ENCODE measurements around the gene ATP1A2. TPM values are rescaled to one million over a fixed set of nuclear protein-coding genes. Genes with fewer than 3 reads are reported as not detected.
"Not testable (repeated sequence)": the region's sequence is repeated elsewhere in the genome, so short reads cannot be mapped to it uniquely, and the experiment has no call there.

ATP1A2 gene
- total RNA-seq, 1 donor, result not detected

DNA sequence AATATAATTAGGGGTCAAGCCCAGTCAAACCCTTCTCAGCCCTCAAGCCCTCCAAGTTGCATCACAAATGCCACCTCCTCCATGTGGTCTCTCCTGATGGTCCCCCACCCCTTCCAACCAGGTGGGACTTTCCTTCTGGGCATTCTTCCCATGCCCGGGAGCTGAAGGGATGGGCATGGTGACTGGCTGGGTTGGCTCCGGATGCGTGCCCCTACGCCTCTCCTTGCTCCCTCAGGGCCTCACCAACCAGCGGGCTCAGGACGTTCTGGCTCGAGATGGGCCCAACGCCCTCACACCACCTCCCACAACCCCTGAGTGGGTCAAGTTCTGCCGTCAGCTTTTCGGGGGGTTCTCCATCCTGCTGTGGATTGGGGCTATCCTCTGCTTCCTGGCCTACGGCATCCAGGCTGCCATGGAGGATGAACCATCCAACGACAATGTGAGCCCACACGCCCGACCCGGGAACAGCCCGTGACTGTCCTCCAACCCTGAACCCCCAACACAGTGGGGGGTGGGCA is 7.5 kb downstream of the ATP1A2 start:
- DNase-seq (ENCODE audit: low read depth in 2 of 3, low spot score in 2 of 3), result no peak

DNA sequence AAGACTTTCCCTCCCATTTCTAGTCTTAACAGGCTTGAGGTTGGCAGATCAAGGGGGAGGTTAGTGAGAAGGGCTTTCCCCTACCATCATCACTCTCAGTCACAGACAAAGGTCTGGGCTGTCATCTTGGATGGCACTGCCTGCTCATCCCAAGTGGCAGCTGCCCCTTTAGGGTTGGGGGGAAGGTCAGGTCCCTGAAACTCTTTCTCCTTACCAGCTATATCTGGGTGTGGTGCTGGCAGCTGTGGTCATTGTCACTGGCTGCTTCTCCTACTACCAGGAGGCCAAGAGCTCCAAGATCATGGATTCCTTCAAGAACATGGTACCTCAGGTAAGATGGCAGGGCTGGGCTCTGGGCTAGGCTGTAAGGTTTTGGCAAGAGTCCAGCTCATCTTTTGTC is 8.2 kb downstream of the ATP1A2 start:
- no peak for DNase-seq (ENCODE audit: low read depth in 2 of 3, low spot score in 2 of 3)

DNA sequence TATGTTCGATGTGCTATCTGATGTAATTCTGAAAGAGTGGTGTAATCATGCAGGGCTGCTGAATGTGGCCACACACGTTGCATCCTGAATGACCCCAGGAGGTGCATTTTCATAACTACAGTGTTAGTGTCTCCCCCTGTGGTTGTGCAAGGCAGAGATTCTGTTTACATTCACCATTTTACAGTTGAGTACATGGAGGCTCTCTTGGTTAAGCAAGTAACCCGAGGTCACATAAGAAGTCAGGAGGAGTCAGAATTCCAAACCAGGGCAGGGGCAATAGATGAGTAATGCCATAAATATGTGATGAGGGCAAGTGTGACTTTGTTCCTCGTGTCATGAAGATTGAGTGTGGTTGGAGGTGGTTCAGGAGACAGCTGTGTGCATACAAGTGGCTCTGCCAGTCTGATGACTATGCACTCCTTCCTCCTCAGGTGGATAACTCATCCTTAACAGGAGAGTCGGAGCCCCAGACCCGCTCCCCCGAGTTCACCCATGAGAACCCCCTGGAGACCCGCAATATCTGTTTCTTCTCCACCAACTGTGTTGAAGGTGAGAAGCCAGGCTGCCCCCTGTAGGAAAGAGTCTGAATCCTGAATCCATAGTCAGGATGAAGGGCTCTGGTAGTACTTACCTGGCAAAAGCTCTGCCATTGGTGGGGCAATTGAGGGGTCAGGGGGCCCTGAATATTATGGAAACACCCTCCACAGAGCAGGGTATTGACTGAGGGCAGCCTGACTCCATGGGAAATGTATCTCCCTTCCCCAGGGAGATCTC is 9.3 kb downstream of the ATP1A2 start:
- DNase-seq (ENCODE audit: low read depth in 2 of 3, low spot score in 2 of 3), result no peak

DNA sequence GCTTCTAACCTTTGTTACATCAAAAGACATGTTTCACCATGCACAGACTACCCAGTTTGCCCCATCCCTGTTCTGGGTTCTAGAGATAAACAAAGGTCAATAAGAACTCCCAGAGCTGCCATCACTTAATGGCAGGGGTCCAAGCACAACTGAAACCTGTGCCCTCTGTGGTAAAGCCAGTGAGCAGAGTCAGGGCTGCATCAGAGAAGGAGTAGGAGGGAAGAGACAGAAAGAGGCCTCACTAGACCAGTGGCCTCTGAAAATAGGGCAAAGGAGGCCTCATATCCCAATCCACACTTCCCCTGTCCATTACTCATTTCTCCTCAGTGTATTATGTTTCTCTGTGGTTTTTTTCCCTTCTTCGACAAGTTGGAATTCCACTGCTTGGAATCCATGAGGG is 10.2 kb downstream of the ATP1A2 start:
- no peak for DNase-seq (ENCODE audit: low read depth in 2 of 3, low spot score in 2 of 3)

DNA sequence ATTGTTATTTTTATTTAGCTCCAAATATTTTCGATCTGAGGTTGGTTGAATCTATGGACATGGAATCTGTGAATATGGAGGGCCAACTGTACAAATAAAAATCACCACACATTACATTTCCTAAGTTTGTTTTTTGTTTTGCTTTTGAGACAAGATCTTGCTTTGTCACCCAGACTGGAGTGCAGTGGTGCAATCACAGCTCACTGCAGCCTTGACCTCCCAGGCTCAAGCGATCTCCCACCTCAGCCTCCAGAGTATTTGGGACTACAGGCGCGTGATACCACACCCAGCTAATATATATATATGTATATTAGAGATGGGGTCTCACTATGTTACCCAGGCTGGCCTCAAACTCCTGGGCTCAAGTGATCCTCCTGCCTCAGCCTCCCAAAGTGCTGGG is 10.8 kb downstream of the ATP1A2 start:
- DNase-seq (ENCODE audit: low read depth in 2 of 3, low spot score in 2 of 3), result not testable (repeated sequence)

DNA sequence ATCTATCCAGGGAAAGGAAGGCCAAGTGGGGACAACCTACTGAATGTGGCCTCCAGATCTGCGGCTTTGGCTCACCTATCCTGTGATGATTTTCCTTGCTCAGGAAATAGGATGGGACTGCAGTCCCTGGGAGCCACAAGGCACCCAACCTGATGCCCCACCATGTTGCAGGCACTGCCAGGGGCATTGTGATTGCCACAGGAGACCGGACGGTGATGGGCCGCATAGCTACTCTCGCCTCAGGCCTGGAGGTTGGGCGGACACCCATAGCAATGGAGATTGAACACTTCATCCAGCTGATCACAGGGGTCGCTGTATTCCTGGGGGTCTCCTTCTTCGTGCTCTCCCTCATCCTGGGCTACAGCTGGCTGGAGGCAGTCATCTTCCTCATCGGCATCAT is 11.8 kb downstream of the ATP1A2 start:
- DNase-seq (ENCODE audit: low read depth in 2 of 3, low spot score in 2 of 3), result no peak

DNA sequence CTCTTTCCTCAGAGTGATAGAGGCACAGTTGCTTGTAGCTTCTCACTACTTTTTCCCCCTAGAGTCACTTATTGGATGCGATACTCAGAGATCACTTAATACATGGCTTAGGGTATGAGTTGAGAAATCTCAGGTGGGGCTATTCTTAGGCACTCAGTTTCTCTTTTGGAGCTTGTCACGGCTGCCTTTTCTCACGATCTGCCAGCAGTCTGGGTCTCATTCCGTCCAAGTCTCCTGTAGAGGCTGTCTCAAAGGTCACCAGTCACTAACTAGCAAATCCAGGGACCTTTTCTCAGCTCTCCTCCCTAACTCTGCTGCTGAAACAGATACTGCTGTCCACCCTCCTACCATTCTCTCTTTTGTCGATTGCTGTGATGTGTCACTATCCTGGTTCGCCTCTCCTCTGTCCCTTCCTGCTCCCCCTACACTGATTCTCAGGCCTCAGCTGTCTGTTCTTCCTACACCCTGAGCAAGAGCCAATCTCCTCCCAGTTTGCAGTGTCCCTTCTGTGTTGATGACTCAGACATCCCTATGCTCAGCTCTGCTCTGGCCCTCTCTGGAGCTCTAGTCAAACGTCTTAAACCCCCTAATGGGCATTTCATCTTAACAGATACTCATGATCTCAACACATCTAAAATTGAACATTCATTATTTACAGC is 12.4 kb downstream of the ATP1A2 start:
- DNase-seq (ENCODE audit: low read depth in 2 of 3, low spot score in 2 of 3), result no peak

DNA sequence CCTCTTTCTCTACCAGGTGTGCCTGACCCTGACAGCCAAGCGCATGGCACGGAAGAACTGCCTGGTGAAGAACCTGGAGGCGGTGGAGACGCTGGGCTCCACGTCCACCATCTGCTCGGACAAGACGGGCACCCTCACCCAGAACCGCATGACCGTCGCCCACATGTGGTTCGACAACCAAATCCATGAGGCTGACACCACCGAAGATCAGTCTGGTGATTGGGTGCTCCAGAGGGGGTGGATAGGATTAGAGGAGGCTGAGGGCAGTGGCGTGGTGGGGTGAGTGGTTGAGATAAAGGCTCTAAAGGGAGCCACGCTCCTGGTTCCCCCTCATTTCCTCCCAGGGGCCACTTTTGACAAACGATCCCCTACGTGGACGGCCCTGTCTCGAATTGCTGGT is 13.1 kb downstream of the ATP1A2 start:
- no peak for DNase-seq (ENCODE audit: low read depth in 2 of 3, low spot score in 2 of 3)

DNA sequence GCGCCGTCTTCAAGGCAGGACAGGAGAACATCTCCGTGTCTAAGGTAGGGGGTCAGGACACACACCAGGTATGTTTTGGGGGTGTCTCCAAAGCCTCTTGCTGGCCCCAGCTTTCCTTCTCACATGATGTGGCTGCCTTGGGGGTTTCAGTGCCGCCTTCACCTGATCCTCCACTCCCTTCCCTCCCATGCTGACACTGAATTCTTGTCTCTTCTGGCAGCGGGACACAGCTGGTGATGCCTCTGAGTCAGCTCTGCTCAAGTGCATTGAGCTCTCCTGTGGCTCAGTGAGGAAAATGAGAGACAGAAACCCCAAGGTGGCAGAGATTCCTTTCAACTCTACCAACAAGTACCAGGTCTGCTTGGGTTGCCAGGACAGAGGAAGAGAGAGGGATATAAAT is 13.5 kb downstream of the ATP1A2 start:
- DNase-seq (ENCODE audit: low read depth in 2 of 3, low spot score in 2 of 3), result no peak

DNA sequence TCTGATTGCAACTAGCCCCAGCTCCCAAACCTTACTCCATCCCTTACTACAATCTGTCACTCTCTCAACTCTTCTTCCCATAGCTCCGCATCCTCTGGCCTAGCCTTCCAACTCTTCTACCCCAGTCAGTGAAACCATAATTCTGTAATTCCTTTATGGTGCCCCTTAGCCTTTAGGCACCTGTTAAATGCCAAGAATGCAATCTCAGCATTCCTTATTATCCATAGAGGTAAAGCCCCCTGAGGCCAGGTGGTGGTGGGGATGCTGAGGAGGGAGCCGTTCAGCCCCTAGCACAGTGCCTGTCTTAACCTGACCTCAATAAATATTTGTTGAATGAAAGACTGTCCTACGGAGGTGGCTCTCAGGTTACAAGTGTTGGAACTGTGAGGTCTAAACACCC is 14.0 kb downstream of the ATP1A2 start:
- DNase-seq (ENCODE audit: low read depth in 2 of 3, low spot score in 2 of 3), result no peak

DNA sequence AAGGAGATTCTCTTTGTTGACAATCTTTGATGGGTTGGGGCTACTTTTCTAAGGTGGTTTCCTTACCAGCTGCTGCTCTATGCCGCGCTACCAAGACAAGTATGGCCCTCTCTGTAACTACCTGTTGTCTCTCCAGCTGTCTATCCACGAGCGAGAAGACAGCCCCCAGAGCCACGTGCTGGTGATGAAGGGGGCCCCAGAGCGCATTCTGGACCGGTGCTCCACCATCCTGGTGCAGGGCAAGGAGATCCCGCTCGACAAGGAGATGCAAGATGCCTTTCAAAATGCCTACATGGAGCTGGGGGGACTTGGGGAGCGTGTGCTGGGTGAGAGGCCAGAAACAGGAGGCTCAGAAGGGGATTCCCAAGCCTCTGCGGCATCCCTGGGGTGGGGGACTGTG is 14.4 kb downstream of the ATP1A2 start:
- no peak for DNase-seq (ENCODE audit: low read depth in 2 of 3, low spot score in 2 of 3)

DNA sequence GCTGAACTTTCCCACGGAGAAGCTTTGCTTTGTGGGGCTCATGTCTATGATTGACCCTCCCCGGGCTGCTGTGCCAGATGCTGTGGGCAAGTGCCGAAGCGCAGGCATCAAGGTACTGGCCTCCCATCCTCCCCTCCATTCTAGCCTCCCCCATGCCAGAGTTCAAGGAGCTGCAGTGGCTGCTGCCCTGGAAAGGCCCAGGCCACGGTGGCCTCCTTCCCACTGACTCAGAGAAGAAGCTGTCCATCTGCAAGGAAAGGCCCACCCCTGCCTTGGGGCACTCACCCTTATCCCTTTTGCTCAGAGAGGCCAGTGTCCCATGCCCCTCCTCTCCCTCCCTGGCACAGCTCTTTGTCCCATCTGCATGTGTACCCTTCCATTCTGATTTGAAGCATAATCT is 14.9 kb downstream of the ATP1A2 start:
- DNase-seq (ENCODE audit: low read depth in 2 of 3, low spot score in 2 of 3), result no peak

DNA sequence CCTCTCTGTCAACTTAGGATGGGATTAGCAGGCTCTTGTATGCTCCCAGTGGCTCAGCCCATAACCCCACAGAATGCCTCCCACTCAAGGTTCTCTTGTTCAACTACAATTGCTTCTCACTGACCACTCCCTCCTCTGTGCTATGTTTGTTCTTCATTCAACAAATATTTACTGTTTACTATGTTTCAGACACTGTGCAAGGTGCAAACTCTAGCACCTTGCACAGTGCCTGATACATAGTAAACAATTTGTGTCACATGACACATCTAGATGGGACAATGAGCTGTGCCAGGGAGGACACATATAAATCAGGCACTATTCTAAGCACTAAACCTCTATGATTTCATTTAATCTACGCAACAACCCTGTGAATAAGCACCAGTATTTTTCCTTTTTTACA is 15.4 kb downstream of the ATP1A2 start:
- DNase-seq (ENCODE audit: low read depth in 2 of 3, low spot score in 2 of 3), result no peak

DNA sequence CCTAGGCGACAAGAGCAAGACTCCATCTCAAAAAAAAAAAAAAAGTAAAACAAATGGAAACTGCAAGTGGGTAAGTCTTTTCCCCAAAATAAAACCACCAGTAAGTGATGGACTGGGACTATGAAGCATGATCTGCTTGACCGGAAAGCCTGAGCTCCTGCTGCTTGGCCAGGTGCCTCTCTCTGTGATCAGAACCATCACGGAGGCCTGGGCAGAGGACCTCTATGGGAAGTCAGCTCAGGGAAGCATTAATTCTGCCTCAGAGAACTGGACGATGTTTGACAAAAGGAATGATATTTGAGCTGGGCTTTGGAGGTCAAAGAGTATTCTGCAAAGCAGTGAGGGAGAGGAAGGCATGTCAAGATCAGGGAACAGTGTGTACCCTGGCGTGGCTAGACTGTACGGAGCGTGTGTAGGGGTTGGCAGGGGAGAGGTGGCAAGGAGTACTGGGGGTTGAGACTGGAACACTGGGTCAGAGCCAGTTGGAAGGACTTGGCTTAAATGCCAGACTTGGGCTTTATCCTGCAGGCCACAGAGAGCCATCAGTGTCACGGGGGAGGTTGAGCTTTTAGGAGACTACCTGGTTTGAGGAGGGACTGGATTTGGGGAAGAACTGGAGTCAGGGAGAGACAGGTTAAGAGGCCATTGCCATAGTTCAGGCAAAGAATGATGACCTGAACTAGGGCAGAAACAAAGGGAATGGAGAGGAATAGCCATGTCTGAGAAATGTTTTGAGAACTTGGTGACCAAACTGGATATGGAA is 16.4 kb downstream of the ATP1A2 start:
- no peak for DNase-seq (ENCODE audit: low read depth in 2 of 3, low spot score in 2 of 3)

DNA sequence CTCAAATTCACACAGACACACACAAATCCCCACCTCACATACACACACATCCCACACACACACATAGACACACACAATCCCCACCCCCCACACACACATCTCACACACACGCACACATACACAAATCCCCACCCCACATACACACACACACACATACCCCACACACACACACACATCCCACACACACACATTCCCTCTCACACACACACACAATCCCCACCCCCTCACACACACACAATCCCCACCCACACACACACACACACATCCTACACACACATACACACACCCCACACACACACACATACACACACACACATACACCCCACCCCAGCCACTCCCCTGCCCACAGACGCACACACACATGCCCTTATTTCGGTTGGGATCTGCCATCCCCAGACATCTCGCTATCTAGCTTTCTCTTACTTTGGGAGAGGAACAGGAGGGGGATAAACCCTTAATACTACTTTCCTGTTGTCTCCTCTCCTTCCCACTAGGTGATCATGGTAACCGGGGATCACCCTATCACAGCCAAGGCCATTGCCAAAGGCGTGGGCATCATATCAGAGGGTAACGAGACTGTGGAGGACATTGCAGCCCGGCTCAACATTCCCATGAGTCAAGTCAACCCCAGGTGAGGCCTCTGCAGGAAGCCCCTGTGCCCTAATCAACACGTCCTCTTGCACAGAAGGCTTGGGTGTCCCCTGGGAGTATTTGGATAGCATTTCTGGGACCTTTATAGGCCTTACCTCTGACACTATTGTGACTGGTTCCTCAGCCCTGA is 18.6 kb downstream of the ATP1A2 start:
- no peak for DNase-seq (ENCODE audit: low read depth in 2 of 3, low spot score in 2 of 3)

DNA sequence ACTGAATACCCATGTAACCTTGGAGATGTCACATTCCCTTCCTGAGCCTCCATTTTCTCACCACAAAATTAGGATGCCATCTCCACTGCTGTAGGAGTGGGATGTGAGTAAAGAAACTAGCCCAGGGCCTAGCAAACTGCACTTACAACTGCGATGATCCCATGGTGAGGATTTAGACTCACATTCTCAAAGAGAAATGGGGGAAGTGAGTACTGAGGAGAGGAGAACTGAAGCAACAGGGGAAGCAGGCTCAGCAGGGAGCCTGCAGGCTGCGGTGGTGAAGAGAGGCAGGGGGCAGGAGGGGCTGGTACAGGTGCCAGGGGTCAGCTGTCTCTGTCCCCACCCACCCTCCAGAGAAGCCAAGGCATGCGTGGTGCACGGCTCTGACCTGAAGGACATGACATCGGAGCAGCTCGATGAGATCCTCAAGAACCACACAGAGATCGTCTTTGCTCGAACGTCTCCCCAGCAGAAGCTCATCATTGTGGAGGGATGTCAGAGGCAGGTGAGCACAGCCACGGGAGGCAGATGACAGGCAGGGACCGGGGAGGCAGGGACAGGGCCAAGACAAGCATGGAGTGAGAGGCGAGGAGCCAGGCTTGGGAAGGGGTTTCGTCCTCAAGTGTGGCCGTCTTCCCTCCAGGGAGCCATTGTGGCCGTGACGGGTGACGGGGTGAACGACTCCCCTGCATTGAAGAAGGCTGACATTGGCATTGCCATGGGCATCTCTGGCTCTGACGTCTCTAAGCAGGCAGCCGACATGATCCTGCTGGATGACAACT is 19.4 kb downstream of the ATP1A2 start:
- DNase-seq (ENCODE audit: low read depth in 2 of 3, low spot score in 2 of 3), result no peak

DNA sequence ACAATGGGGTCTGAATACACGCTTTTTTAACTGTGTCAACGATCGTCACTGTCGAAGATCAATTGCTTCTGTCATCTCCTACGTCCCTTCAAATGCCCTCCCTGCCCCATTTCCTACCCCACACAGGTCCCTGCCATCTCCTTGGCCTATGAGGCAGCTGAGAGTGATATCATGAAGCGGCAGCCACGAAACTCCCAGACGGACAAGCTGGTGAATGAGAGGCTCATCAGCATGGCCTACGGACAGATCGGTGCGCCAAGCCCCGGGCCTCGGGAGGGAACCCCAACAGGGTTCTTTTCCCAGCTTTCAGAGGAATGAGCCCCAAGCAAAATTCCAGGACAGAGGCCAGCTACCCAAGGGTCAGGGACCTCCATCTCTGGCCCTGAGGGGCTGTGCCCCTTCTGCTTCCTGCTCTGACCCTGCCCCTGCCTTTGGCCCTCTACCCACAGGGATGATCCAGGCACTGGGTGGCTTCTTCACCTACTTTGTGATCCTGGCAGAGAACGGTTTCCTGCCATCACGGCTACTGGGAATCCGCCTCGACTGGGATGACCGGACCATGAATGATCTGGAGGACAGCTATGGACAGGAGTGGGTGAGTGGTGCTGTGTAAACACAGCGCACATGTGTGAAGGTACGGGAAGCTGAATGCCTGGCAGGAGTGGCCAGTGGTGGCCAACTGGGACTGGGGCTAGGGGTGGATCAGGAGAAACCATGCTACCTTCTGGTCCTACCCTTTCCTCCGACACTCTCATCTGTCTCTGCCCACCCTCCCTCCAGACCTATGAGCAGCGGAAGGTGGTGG is 20.8 kb downstream of the ATP1A2 start:
- no peak for DNase-seq (ENCODE audit: low read depth in 2 of 3, low spot score in 2 of 3)

DNA sequence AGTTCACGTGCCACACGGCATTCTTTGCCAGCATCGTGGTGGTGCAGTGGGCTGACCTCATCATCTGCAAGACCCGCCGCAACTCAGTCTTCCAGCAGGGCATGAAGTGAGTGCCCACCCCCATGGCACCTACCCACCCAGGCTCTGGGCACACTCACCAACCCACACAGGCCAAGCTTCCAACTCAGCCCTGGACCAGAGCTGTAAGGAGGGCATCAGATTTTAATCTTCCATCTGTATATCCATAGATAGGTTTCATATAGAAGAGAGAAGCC is 21.3 kb downstream of the ATP1A2 start:
- DNase-seq (ENCODE audit: low read depth in 2 of 3, low spot score in 2 of 3), result no peak

DNA sequence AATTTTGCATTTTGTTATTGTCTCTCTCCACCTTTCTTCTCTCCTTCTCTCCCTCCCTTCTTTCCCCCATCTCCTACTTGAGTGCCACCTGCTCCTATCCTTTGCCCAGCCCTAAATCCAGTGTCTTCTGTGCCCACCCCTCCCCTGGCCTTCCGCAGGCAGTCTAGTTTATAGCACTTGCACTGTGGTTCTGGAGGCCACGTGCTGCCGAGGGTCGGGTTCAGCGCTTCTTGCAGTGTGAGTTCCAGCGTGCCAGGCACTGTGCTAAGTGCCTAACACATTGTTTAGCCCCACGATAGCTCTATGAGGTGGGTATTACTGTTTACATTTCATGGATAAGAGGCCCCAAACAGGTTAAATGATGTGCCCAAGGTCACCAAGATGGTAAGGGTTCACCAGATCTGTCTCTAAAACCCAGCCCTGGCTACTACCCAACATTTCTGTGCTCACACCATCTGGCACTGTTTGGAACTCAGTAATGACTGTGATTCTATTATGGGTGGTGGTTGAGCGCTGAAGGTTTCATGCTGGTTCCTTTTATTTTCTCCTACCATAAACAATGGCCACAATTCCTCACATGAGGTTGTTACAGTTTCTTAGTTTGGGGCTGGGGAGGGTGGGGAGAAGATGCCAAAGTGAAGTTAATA is 21.8 kb downstream of the ATP1A2 start:
- DNase-seq (ENCODE audit: low read depth in 2 of 3, low spot score in 2 of 3), result no peak

Measured in hematopoietic multipotent progenitor cell (in vitro differentiated cells).